ENCODE measurements around the gene BTBD9. TPM values are rescaled to one million over a fixed set of nuclear protein-coding genes. Genes with fewer than 3 reads are reported as not detected.

BTBD9 gene
- total RNA-seq, 2 donors from 2014 or later = 30.1 to 45.8 TPM

GRCh38 chr6:38407192-38407591, 232.5 kb downstream of the BTBD9 start:
- Histone ChIP-seq H3K27me3 (replicated peaks; ENCODE audit: insufficient read depth) (no peaks in the 10 kb centered on the region), H3K36me3 (no peaks in the 10 kb centered on the region), H3K27ac (no peak overlapping the region), H3K4me3 (no peak overlapping the region), H3K9me3 (no peaks in the 10 kb centered on the region), H3K4me1 (ENCODE audit: control insufficient read depth in 1 of 2, low read depth in 2 of 2) (peaks cover 16 to 22% of the 10 kb centered on the region in 2 donors)
- DNase-seq (ENCODE audit: low spot score) (no peak), ATAC-seq (ENCODE audit: insufficient number of reproducible peaks, low FRiP score, low read depth) (no peak)
- no peak for TF ChIP-seq CTCF (IDR thresholded peaks at IDR 0.05)

- H3K4me3 ChIP-seq = no peak overlapping the region
- no peaks in the 10 kb centered on the region for H3K36me3 ChIP-seq
- H3K27ac ChIP-seq = no peak overlapping the region
- no peaks in the 10 kb centered on the region for H3K27me3 ChIP-seq (replicated peaks; ENCODE audit: insufficient read depth)
- peaks cover 16 to 22% of the 10 kb centered on the region in 2 donors for H3K4me1 ChIP-seq (ENCODE audit: control insufficient read depth in 1 of 2, low read depth in 2 of 2)
- ATAC-seq (ENCODE audit: insufficient number of reproducible peaks, low FRiP score, low read depth) (no peak), DNase-seq (ENCODE audit: low spot score) (no peak)
- no peaks in the 10 kb centered on the region for H3K9me3 ChIP-seq
- TF ChIP-seq CTCF (IDR thresholded peaks at IDR 0.05) = no peak
Measured at GRCh38 chr6:38406096-38406495, 233.6 kb downstream of the BTBD9 start.

DNA sequence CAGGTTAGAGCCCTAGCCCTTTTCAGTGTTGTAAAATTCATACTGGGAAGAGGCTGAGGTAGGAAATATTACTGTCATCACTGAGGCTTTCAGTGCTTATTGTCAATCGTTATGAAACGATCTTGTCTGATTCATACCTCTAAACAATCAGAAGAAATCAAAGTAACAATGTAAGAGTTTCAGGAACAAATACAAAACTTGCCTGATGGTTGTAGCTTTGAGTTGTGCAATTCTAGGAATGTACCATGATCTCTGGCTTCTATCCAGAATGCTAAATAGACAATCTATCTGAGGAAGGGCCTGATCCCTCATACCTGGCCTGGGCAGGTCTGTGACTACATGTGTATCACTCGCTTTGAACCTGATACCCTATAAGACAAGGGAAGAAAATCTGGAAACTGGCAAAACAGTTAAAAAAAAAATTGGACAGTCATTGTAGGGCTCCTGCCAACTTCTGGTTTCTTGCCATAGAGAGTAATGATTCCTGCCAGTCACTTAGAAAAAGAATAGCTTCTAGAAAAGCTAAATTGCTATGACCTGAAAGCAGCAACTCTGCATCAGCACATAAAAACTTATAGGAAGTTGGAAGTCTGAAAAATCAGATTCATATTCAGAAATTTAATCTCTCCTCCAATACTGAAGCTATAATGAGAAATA, 234.7 kb downstream of the BTBD9 start:
- DNase-seq (ENCODE audit: low spot score) = no peak
- Histone ChIP-seq H3K36me3 (no peaks in the 10 kb centered on the region), H3K27me3 (replicated peaks; ENCODE audit: insufficient read depth) (no peaks in the 10 kb centered on the region), H3K9me3 (no peaks in the 10 kb centered on the region), H3K4me1 (ENCODE audit: control insufficient read depth in 1 of 2, low read depth in 2 of 2) (peaks cover 16 to 22% of the 10 kb centered on the region in 2 donors), H3K4me3 (no peak overlapping the region), H3K27ac (peak overlapping the region in 1 of 2 donors; percentile 11)
- no peak for TF ChIP-seq CTCF (IDR thresholded peaks at IDR 0.05)
- no peak for ATAC-seq (ENCODE audit: insufficient number of reproducible peaks, low FRiP score, low read depth)

DNA sequence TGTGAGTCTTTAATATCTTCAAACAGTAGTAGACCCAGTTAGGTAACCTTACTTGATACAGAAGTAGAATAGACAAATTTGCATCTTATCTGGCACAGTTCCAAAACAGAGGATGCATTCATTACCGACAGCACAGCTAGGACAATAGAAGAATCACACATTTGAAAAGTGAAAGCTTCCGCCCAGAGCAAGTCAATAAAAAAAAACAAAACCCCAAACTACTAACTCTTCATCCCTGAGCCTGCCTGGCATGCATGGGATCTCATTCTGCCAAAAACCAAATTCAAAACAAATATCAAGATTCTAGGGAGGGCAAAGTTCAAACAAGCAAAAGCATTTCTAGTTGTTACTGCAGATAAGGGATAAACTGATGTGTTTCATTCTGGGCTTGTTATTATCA, 235.4 kb downstream of the BTBD9 start:
- Histone ChIP-seq H3K27ac (no peak overlapping the region), H3K4me3 (no peak overlapping the region), H3K36me3 (no peaks in the 10 kb centered on the region), H3K9me3 (no peaks in the 10 kb centered on the region), H3K27me3 (replicated peaks; ENCODE audit: insufficient read depth) (no peaks in the 10 kb centered on the region), H3K4me1 (ENCODE audit: control insufficient read depth in 1 of 2, low read depth in 2 of 2) (peaks cover 16 to 22% of the 10 kb centered on the region in 2 donors)
- DNase-seq (ENCODE audit: low spot score) = no peak
- ATAC-seq (ENCODE audit: insufficient number of reproducible peaks, low FRiP score, low read depth) = no peak
- no peak for TF ChIP-seq CTCF (IDR thresholded peaks at IDR 0.05)

DNA sequence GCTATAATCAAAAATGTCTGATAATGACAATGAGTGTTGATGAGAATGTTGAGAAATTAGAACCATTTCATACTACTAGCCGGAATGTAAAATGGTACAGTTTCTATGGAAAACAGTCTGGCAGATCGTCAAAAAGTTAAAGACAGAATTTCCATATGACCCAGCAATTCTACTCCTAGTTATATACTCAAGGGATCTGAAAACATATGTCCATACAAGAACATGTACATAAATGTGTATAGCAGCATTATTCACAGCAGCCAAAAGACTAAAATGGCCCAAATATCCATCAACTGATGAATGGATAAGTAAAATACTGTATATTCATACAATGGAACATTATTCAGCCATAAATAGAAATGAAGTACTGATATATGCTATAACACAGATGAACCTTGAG, 236.2 kb downstream of the BTBD9 start:
- peaks cover 16 to 22% of the 10 kb centered on the region in 2 donors for H3K4me1 ChIP-seq (ENCODE audit: control insufficient read depth in 1 of 2, low read depth in 2 of 2)
- no peak for TF ChIP-seq CTCF (IDR thresholded peaks at IDR 0.05)
- H3K9me3 ChIP-seq = no peaks in the 10 kb centered on the region
- no peaks in the 10 kb centered on the region for H3K36me3 ChIP-seq
- no peaks in the 10 kb centered on the region for H3K27me3 ChIP-seq (replicated peaks; ENCODE audit: insufficient read depth)
- no peak overlapping the region for H3K4me3 ChIP-seq
- ATAC-seq (ENCODE audit: insufficient number of reproducible peaks, low FRiP score, low read depth) (no peak), DNase-seq (ENCODE audit: low spot score) (no peak)
- no peak overlapping the region for H3K27ac ChIP-seq

Data from thoracic aorta (tissue), 2 donors.